GM19455 (cell line): ENCODE results near the gene JAKMIP1.
A peak's percentile ranks its signal among the peaks of the same experiment; 100 is the strongest.

Source experiments
- ATAC-seq: cut with Tn5 transposase; IDR thresholded peaks from one replicate; pipeline ENCODE4 v1.9.1; 2021; ENCODE audit not compliant: unreplicated experiment

The JAKMIP1 gene

DNA sequence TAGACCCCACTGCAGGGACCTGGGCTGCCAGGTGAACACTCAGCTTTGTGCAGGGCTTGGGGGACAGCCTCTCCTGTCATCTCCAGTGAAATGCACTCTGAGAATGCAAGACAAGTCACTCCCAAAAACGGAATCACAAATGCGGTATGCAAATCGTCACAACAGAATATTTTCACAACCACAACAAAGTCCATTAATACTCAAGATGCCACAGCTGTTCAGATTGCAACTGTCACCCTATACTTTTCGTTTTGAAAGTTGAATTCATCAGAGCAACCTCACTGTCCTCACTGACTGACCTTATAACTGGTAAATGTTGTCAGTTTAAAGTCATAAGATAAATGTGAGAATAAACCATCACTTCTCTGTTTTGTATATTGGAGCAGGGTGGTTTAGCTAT, 16.6 kb downstream of the JAKMIP1 start:
- peak; percentile 48 for ATAC-seq

DNA sequence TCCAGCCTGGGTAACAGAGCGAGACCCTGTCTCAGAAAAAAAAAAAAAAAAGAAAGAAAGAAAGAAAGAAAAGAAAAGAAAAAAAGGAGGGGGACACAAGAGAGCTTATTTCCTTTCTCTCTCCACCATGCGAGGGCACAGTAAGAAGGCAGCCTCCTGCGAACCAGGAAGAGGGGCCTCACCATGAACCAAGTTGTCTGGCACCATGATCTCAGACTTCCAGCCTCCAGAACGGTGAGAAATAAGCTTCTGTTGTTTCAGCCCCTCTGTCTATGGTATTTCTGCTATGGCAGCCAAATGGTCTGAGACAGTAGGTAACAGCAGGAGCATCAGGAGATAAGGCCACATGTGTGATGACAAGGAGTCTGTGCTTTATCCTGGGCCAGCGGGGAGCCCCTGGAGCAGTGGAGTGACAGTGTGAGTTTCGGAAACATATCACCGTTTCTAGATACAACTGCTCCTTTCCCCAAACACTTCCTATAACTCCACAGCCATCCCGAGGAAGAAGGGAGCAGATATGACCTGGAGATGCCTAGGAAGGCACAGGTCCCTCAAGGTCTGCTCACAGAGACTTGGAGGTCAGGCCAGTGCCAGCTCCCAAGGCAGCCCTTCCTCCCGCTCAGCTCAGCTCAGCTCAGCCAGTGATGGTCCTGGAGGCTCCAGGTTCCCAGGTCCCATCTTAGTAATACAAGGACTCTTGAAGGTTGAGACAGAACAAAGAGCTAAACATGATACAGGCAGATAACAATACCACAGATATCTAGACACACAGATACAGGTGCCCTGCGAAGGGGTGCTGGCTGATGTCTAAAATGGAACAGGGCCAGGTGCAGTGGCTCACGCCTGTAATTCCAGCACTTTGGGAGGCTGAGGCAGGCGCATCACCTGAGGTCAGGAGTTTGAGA, 17.7 kb downstream of the JAKMIP1 start:
- ATAC-seq, result no peak

DNA sequence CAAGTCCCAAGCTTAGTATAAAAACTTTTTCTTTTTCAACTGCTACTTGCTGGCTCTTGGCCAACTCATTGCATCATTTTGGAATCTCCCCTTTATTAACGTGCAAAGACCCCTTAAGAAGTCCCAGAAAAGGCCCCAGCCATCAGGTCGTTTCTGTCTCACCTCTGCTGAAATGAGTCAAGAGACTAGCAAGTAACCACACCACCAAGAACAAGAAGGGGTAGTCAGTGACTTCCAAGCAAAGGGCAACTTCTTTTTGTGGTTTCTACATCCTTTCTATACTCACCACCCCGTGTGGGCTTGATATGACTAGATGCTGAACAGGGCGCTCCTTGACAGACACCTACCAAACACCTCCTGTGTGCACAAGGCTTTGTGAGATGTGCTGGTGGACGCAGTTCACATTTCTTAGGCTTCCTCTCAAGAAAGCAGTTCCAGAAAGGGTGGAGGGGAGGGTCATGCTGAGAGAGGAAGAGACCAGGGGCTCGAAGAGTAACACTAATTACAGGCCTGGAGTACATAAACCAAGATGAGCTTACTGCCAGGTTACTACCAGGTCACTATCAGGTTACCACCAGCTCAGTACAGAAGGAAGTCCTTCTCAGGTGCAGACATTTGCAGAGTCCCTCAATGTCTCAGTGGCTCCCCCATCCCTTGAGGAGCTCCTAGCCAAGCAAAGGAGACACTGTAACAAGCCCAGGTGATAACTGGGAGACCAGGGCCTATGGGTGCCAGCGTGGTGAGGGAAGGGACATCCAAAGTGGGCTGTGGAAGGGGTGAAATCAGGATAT, 19.3 kb downstream of the JAKMIP1 start:
- ATAC-seq, result peak; percentile 79

DNA sequence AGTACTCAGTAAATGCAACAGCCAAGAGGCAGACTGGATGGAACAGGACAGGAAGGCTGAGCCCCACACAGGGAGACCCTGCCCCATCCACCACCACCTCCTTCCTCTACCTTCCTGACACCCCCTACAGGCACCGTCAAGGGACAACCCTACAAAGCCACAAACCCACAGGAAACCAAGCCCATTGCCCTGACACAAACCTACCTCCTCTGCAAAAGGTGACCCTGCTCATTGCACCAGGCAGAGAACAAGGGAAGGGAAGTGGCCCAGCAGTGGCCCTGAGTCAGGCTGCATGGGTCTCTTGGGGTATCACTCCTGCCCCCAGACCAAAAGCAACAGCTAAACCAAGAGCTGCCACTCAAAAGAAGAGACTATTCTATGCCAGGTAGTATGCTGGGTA, 21.0 kb downstream of the JAKMIP1 start:
- no peak for ATAC-seq

DNA sequence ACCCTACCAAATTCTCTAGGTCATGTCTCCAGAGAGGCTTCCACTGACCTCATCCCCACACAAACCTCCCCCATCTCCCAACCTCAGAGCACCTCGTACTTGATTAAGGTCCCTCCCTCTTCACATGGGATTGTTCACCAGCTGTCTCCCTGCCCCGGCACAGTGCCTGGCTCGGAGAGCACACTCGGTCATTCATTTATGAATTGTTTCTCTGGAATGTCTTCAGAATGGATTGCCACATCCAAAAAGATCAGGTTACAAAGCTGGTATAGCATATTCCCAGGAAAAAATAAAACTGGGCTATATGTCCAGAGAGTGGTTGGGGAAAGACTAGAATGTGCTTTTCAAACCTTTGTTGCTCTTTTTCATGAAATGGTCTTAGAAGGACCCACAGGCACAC, 21.6 kb downstream of the JAKMIP1 start:
- ATAC-seq, result no peak

DNA sequence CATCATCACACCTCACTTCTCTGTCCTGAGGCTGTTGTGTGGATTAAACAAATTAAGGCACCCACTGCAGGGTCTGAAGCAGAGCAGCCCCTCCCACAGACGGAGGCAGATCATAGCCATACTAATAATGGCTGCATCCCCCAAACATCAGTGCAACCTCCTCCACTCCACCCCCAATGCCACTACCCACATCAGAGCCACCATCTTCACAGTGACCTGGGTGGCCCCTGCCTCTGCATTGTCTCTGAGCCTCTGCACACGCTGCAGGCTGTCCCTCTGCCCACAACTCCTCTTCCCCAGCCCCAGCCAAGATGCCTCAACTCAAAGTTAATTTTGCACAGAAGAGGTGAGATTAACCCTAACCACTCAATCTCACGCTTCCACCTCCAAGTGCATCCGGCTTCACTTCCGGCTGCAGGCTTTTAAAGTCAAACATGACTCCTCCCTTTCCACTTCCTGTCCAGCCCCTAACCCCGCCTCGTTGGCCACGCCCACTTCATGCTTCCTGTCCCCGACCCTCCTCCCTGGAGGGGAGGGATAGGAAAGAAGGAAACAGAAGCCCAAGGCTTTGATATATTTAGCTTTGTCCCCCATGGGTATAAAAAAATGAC, 22.7 kb downstream of the JAKMIP1 start:
- ATAC-seq, result no peak

DNA sequence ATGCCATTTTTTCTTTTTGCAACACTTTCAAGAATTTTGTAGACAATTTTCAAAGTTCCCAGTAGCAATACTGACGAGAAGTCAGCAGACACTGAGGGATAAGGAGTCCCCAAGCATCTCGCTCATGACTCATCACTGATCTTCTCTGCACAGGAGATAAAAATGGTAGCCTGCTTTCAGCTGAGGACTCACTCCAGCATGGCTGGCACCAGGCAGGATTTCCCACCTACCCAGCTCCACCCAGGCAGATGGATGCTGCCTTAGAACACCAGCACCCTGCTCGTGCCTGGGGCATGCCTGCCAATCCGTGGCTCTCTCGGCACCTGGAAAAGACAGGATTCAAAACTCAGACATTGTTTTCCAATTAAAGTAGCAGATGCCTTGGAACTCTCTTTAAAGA, 24.9 kb downstream of the JAKMIP1 start:
- no peak for ATAC-seq

DNA sequence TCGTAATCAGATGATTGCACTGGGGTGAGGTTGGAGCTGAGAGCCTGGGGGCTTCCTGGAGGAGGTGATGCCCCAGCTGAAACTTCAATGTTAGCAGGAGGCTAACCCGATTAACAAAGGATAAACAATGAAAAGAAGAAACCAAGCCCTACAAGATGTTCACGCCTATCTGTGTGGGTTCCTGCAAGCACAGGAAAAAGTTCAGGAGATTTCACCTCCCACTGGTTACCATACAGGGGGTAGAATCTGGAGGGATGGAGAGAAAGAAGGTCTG, 27.5 kb downstream of the JAKMIP1 start:
- ATAC-seq, result no peak

DNA sequence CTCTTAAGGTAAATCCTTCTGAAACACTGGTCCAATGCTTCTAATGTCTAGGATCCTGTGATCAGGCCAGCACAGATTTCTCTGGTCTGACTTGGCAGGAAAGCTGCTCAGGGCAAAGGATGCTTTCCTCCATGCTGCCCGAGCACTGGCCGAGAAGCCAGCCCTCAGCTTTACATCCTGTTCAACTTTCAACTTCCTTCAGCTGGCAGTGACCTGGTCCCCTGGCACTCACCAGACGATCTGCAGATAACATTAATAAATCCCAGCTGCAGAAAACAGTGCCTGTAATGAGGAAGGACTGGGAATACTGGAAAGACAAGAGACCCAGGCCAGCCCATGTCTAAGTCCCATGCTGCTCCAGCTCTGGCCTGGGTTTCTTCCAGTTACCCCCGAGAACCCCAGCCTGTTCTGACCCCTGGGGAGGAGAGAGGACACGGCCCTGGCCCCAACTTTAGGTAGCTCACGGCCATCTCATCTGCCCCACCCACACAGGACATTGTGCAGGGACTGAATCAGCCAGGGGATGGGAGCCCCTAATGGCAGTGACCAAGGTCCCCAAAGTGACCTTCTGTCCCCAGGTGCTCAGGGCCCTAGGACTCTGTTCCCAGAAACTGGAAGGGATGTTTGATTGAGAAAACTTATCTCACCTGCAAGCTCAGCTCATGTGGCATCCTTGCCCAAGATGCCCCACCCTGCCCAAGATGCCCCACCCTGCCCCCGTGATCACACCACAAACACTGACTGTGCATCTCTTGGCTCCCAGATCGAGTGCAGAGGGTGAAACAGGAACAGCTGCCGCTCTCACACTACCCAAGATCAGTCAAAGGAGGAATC, 28.0 kb downstream of the JAKMIP1 start:
- no peak for ATAC-seq

DNA sequence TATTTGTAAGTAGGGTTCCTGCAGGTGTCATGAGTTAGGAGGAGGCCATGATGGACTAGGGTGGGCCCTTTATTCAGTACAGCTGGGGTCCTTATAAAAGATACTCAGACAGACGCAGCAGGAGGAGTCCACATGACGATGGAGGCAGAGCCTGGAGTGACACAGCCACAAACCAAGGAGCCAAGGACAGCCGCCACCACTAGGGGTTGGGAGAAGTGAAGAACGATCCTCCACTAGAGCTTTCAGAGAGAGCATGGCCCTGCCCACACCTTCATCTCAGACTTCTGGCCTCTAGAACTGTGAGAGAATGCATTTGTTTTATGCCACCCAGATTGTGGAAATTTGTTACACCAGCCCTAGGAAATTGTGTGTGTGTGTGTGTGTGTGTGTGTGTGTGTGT, 31.1 kb downstream of the JAKMIP1 start:
- no peak for ATAC-seq

DNA sequence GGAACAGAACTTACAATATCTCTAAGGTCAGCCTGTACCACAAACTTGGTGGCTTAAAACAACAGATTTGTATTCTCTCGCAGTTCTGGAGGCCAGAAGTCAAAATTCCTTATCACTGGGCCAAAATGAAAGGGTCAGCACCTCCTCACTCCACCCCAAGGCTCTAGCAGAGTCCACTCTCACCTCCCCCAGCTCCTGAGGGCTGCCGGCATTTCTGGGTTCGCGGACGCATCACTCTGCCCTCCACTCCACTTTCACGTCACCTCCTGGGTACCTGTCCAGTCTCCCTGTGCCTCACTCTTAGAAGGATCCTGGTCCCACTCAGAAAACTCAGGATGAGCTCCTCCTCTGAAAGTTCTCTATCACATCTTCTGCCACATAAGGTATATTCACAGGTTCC, 34.6 kb downstream of the JAKMIP1 start:
- no peak for ATAC-seq

DNA sequence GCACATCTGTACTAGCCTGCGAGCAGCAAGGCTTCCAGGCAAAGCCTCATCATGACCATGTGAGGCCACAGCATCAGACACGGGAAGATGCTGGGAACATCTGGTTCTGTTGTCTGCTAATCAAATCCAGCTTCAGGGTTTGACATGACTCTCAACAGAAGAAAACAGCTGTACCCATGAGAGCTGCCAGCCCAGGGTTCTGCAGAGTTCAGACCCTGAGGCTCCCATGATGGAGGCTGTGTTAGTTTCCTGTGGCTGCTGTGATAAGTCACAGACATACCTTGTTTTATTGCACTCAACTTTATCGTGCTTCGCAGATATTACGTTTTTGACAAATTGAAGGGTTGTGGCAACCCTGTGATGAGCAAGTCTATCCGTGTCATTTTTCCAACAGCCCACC, 37.5 kb downstream of the JAKMIP1 start:
- ATAC-seq, result no peak

DNA sequence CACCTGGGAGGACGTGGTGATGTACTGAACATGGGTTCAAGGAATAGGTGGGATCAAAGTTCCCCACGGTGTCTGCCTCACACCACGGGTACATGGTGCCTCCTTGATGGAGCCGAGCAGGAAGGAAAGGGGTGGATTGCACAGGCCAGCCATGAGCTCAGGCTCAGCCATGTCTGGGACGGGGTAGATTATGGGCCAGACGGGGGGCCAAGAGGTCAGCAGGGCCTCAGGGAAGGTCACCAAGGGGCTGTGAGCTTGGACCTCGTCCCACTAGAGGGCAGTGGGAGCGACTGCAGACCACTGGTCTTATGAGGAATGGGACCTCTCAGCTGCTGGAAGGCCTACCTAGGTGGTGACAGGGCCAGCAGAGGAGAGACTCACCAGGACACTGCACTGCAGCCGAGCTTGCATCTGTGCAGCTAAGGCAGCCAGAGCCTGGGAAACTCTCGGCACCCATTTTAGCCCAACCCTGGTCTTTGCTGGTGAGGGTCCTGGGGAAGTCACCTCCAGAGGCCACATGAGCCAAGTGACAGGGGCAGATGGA, 38.4 kb downstream of the JAKMIP1 start:
- ATAC-seq, result no peak

DNA sequence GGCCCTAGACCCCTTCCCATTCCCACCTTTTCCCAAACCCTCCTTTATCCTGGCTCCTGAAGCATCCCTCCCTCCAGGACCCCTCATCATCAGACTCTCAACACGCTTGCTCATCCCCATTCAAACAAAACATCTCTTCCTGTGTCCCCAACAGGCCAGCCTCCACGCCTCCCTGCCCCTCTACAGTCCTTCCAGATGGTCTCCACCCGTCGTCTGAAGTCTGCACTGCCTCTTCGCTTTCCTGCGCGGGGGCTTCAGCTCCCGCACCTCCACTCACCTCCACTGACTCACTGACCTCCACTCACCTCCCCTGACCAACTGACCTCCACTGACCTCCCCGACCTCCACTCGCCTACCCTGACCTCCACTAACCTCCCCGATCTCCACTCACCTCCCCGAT, 39.8 kb downstream of the JAKMIP1 start:
- ATAC-seq, result no peak

DNA sequence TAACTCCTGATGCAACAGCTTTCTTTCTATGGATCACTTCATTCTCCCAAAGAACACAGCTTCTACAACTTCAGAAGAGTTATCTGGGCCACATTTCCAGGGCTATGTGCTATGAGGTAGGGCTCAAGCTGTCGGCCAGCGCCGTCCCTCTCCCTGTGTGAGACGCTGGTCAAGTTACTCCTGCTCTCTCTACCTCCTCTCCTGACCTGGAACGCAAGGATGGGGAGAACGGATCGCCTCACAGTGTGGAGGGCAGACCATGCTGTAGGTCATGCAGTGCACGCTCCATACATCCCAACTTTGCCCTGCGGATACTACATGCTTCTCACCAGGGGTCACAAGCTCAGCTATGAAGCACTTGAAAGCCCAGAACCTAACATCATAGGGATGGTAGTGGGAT, 42.4 kb downstream of the JAKMIP1 start:
- ATAC-seq, result no peak

DNA sequence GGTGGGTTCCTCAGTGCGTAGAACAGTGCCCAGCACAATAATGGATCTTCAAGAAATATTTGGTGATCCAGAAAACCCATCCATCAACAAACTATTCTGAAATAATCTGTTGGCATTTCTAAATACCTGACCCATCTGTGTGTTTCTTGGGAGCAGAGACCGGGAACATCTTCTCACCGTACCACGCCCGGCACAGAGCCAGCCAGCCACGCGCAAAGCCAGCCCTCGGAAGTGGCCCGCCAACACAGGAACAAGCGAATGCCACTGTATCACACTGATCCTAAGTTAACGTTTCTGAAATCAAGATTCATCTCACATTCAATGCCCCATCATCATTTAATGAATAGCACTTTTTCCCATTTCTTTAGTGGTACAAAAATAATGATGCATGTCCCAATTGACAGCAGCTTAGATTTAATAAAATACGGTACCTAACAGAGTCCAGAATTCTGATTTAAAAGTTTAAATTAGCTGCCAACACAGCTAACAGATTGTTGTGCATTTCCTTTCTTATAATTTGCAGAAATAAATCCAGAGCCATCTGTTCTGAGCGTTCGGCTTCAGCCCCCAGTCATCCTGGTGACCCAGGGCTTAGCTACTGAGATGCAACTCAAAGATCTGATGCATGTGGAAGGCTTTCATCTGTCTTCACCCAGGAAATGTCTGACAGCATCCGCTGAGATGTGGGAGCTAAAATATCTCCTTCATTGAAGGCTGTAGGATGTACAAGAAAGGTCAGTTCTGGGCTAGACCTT, 44.2 kb downstream of the JAKMIP1 start:
- ATAC-seq, result no peak

DNA sequence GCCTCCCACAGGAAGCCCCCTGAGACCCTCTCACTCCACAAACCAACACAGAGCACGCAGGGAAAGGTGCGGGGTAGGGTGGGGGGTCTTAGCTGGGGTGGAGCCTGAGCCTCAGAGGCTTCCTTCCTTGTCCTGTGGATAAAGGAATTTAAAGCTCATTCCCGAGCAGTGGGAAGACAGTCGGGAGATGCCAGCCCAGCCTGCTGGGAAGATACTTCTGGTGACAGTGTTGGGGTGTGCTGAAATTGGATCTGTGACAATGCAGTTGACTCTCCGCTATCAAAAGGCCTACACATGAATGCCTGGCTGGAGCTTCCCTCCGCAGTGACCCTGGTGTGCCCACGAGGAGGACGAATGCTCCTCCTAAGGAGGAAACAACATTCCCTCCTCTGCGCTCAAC, 45.5 kb downstream of the JAKMIP1 start:
- no peak for ATAC-seq

DNA sequence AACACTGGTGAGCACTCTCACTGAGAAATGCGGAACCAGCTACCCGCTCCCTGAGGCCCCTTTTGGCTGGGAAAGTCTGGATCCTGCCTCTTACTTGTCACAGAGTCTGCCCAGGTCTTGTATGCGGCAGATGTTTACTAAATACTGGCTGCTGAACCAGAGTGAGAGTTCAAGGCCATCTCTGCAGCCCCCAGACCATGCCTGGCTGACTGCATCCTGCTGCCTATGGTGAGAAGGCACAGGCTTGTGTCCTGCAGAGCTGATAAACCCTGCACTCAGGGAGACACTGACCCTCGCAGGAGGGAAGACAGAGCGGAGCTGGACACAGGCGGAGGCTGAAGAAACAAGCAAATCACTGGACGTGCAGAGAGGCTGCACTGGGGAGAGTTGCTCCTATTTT, 46.5 kb downstream of the JAKMIP1 start:
- ATAC-seq, result no peak

DNA sequence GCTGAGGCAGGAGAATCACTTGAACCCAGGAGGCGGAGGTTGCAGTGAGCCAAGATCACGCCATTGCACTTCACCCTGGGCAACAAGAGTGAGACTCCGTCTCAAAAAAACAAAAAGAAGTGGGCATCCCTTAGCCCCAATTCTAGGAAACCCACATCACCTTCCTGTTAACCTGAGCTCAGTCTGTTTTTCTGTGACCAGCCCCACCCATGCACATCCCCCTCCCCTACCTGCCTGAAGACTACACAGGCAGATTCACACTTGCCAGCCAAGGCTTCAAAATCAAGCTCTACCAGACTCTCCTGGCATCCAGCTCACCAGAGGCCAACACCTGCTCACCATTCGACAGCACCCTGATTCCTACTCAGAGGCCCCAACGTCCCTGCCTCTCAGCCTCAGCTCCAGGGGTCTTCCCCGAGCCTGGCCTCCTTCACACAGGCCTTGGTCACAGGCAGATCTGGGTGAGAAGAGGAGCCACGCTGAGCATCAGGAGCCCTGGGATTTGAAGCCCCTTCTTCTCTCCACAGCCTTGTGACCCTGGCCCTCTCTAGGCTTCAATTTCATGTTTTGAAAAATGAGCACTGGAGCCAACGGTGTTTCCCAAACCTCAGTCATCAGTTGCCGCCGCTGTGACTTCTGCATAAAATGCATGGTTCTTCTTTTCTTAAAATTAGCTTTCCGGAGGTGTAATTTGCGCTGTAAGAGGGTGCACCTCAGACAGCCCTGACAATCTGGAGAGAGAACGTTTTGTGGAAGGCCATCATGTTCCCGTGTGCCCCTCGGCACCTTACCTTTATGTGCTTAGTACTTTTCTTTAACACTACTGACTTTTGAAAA, 47.3 kb downstream of the JAKMIP1 start:
- no peak for ATAC-seq
